GM19397 (cell line): ENCODE measurements around the gene BICD2.

Experiments
- ATAC-seq: cut with Tn5 transposase; IDR thresholded peaks from one replicate; pipeline ENCODE4 v1.9.1; 2021; ENCODE audit warnings: mild to moderate bottlenecking, moderate library complexity; ENCODE audit not compliant: unreplicated experiment

The BICD2 gene

GRCh38 chr9:92728831-92729734 lies 35.5 kb downstream of the BICD2 start:
- ATAC-seq = peak; percentile 79

- no peak for ATAC-seq
These were observed 36.6 kb downstream of the BICD2 start for GRCh38 chr9:92727716-92728700.

DNA sequence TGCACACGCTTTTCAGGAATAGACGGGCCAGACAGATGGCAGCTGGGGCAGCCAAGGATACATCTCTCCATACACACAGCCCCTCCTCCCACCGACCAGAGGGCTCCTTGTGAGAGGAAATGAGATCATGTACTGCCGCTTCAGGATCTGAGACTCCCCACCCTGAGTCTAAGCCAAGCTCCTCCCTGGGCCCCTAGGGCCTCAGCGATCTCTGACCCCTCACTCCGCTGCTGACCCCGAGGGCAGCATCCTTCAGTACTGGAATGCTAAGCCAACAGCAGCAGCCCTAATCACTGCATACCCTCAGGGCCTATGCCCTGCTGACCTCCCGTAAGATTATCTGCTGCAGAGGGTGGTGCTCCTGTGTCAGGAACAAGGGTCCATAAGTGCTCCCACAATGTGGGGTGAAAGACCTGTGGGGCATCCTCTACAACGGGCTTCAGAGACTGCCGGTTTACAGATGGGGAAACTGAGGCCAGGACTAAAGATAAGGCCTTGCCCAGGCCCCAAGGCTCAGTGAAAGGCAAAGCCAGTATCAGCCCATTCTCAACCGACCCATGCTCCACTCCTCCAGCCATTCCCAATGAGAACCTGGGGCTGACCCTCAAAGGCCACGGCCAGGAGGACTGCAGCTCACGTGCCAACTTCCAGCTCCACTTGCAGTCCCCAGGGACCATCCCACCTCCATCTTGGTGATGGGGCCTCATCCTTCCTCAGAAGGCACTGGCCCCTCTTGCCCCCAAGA lies 37.5 kb downstream of the BICD2 start:
- ATAC-seq = no peak

DNA sequence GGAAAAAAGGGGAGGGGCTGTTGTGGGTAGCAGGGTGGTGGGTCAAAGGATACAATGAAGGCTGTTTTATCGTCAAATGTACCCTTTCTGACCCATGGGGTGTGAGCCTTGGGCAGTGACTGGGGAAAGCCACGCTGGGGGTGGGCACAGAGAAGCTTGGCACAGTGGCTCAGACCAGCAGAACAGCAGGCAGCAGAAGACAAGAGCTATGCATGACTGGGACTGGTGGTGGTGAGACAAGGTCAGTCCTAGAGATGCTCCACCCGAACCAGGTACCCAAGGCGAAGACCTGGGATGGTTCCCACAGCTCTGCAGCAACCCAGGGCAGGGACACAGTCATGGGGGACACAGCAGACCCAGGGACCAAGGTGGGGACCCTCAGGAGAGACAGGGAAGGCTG lies 38.3 kb downstream of the BICD2 start:
- no peak for ATAC-seq

DNA sequence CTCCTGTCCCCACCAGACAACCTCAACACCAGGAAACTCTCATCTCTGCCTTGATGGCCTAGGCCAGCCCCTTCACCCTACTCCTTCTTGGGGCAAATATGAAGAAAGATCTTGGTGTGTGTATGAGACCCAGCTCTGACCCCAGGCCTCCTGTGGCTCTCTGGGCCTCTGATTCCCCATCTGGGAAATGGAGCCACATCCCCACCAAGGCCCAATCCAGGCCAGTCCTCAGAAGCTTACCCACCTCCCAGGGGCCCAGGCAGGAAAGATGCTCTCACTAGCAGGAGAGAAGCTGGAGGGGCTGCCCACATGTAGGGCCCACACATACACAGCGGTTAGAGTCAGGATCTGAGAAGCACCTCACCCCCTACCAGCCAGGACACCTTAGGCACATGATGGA lies 38.9 kb downstream of the BICD2 start:
- no peak for ATAC-seq

DNA sequence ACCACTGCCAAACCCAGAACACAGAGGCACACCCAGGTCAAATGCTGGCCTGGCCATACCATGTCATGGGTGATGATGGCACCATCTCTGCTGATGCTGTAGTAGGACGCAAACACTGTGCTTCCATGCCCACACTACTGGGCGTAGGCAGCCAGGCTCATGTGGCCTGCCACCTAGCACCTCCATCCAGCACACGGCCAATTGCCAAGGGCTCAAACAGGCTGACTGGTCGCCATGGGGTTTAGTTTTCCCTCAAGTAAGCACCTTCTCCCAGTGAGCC lies 39.4 kb downstream of the BICD2 start:
- ATAC-seq = no peak

DNA sequence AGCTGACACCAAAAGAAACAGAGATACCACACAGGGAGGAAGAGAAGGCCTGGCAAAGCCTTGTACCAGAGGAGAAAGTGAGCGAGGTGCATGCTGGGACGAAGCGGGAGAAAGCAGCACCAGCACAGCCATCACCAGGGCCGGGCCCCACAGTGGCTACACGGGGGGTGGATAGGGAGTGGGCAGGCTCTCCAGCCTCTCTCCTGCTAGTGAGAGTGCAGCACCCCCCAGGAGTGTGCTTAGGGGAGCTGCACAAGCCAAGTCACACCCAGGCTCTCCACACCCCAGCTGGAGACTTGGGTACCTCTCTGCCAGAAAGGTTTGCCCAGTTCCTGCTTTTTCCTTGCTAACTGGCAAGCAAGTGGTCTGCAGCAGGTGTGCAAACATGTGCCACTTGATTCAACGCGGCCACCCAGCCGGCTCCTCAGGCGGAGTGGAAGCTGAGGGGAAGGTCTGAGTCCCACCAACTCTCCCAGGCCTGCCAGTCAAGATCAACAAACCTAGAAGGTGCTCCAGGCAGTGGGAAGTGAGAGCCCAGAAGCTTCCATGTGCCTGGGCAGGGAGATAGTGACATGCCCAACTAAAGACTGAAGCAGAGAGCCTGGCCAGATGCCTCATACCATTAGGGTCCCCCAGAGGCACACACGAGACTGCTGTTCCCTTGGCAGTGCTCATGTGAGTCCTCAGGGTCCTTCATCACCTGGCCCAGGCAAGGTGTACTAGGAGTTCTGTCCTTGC lies 39.9 kb downstream of the BICD2 start:
- no peak for ATAC-seq

GRCh38 chr9:92723801-92724323 lies 40.8 kb downstream of the BICD2 start:
- ATAC-seq = no peak

GRCh38 chr9:92723299-92723625 lies 41.4 kb downstream of the BICD2 start:
- no peak for ATAC-seq

GRCh38 chr9:92722386-92723298 lies 42.0 kb downstream of the BICD2 start:
- ATAC-seq = no peak

GRCh38 chr9:92721548-92721947 lies 43.1 kb downstream of the BICD2 start:
- no peak for ATAC-seq

DNA sequence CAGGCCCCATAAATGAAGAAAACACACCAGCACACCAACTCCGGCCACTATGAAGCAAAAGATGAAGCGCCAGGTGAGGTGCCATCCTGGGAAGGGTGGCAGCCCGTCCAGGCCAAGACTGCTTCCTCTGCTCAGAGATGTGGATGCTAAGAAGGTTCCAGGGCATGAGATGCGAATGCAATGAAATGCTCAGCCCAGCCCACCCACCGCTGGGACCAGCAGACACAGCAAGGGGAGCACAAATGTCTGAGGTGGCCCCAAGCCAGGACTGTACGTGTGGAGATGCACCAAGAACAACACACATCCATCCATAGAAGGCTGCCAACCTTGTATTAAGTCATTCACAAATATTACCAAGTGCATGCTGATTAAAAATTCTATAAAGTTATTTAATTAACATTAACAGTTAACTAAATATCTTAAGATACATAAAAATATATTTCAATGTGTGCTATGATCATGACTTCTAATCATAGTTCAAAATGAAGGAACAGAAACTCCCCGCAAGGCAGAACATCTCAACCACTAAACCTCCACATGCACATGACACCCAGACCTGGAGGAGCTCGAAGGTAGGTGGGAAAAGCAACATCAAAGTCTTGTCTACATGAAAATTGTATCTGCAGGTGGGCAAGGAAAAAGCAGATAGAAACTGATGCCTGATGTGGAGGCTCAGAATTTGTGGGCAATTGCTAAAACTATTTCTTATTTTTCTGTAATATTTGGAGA lies 43.7 kb downstream of the BICD2 start:
- no peak for ATAC-seq

GRCh38 chr9:92720209-92720765 lies 44.3 kb downstream of the BICD2 start:
- ATAC-seq = no peak

- ATAC-seq = no peak
These were observed 45.5 kb downstream of the BICD2 start for GRCh38 chr9:92719028-92719647.

- no peak for ATAC-seq
These were observed 46.3 kb downstream of the BICD2 start for GRCh38 chr9:92718086-92719001.

DNA sequence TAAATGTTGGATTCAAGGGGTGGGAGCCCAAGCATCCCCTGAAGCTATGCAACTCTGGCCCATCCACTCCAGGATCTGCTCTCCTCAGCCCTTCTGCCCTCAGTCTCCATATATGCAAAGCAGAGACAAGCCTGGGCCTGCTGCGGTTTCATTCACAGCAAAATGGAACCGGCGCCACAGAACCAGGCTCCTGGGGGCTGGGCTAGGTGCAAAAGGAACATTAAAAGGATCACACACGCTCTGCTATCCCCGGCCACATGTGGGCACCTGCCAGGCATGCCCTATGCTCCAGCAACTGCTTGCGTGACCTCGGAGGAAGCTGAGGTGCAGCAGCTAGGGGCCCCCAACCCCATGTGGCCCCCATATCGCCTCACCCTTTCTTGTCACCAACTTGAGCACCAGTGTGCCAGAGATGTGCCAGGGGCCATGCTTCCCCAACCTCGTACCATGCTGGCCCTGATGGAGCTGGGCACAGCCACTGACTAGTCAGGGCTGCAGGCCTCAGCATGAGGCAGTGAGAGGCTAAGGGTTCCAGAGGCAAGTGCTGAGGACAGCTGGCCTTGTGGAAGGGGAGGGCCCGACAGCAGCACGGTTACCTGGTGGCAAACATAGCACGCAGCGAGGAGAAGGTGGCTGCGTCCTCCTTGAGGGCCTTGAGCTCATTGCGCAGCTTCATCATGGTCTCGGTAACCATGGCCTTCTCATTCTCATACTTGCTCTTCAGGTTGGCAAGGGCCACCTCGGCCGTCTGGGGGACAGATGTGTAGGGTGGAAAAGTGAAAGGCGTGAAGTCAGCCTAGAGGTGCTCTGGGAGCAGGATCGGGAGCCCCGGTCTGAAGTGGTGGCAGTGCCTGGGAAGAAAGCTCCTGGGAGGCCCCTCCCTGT lies 47.2 kb downstream of the BICD2 start:
- ATAC-seq = no peak
